Measurements from ENCODE around the gene HSPA12B. TPM values are rescaled to one million over a fixed set of nuclear protein-coding genes. Genes with fewer than 3 reads are reported as not detected.

Gene HSPA12B
- total and polyA plus RNA-seq, 2 of the 13 experiments (the other 11 are each of a cell fraction or from before 2014, with no cell fraction given) = 0.01 TPM; not detected in 1

DNA sequence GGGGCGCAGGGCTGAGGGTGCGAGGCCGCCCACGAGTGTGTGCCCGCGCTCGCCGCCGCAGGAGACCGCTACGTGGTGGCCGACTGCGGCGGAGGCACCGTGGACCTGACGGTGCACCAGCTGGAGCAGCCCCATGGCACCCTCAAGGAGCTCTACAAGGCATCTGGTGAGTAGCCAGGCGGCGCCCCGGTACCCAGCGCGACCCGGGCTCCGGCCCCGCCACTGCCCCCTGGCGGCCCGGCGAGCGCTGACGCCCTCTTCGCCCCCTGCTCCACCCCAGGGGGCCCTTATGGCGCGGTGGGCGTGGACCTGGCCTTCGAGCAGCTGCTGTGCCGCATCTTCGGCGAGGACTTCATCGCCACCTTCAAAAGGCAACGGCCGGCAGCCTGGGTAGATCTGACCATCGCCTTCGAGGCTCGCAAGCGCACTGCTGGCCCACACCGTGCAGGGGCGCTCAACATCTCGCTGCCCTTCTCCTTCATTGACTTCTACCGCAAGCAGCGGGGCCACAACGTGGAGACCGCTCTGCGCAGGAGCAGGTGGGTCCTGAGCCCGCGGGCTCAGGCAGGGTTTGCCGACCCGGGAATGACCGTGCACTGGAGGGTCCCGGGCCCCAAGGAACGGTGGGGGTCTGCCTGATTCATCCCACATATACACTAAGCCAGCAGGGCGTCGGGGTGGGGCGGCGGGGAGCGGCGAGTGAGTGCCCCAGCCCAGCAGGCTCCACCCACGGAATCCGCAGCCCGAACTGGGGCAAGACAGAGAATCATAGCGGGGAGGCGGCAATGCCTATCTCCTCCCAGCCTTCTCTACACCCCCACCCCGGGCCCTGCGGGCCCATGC is 17.4 kb downstream of the HSPA12B start (continued):
- TF ChIP-seq KMT2B (CRISPR knock-in tag; IDR thresholded peaks at IDR 0.05) = no peak
- no peak for TF ChIP-seq EP300 (IDR thresholded peaks at IDR 0.05; ENCODE audit: low read depth in 2 of 2, low read length in 2 of 2)
- no peak for TF ChIP-seq EP300 (CRISPR knock-in tag; IDR thresholded peaks at IDR 0.05; ENCODE audit: borderline replicate concordance)
- TF ChIP-seq RNF2 (conservative IDR thresholded peaks at IDR 0.05; ENCODE audit: low read depth) = peak; percentile 65; the same call in 1 of the 2 replicates
- peak; percentile 95; the same call in 1 of the 2 replicates for TF ChIP-seq AKAP8 (CRISPR knock-in tag; IDR thresholded peaks at IDR 0.05)
- 0 out of 2 replicates have a peak, but pooled peaks have one; percentile 41 for TF ChIP-seq TBP (CRISPR knock-in tag; IDR thresholded peaks at IDR 0.05)
- TF ChIP-seq, protein P1, sequence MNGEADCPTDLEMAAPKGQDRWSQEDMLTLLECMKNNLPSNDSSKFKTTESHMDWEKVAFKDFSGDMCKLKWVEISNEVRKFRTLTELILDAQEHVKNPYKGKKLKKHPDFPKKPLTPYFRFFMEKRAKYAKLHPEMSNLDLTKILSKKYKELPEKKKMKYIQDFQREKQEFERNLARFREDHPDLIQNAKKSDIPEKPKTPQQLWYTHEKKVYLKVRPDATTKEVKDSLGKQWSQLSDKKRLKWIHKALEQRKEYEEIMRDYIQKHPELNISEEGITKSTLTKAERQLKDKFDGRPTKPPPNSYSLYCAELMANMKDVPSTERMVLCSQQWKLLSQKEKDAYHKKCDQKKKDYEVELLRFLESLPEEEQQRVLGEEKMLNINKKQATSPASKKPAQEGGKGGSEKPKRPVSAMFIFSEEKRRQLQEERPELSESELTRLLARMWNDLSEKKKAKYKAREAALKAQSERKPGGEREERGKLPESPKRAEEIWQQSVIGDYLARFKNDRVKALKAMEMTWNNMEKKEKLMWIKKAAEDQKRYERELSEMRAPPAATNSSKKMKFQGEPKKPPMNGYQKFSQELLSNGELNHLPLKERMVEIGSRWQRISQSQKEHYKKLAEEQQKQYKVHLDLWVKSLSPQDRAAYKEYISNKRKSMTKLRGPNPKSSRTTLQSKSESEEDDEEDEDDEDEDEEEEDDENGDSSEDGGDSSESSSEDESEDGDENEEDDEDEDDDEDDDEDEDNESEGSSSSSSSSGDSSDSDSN (CRISPR knock-in tag; IDR thresholded peaks at IDR 0.05) = peak; percentile 34
- TF ChIP-seq, protein P2, sequence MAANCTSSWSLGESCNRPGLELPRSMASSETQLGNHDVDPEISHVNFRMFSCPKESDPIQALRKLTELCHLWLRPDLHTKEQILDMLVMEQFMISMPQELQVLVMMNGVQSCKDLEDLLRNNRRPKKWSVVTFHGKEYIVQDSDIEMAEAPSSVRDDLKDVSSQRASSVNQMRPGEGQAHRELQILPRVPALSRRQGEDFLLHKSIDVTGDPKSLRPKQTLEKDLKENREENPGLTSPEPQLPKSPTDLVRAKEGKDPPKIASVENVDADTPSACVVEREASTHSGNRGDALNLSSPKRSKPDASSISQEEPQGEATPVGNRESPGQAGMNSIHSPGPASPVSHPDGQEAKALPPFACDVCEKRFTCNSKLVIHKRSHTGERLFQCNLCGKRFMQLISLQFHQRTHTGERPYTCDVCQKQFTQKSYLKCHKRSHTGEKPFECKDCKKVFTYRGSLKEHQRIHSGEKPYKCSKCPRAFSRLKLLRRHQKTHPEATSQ (CRISPR knock-in tag; IDR thresholded peaks at IDR 0.05; ENCODE audit: borderline replicate concordance) = no peak
- TF ChIP-seq ZMAT3 (CRISPR knock-in tag; conservative IDR thresholded peaks at IDR 0.05) = no peak
- TF ChIP-seq, protein P3, sequence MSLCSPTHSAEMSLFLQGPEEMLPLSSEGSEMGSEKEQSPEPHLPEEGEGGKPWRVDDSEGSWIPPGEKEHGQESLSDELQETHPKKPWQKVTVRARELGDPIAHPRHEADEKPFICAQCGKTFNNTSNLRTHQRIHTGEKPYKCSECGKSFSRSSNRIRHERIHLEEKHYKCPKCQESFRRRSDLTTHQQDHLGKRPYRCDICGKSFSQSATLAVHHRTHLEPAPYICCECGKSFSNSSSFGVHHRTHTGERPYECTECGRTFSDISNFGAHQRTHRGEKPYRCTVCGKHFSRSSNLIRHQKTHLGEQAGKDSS (CRISPR knock-in tag; IDR thresholded peaks at IDR 0.05; ENCODE audit: borderline replicate concordance, low read depth) = peak; percentile 34; the same call in 1 of the 2 replicates
- TF ChIP-seq, protein P4, sequence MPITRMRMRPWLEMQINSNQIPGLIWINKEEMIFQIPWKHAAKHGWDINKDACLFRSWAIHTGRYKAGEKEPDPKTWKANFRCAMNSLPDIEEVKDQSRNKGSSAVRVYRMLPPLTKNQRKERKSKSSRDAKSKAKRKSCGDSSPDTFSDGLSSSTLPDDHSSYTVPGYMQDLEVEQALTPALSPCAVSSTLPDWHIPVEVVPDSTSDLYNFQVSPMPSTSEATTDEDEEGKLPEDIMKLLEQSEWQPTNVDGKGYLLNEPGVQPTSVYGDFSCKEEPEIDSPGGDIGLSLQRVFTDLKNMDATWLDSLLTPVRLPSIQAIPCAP (CRISPR knock-in tag; IDR thresholded peaks at IDR 0.05; ENCODE audit: low read depth) = no peak
- no peak for TF ChIP-seq ZNF33A (CRISPR knock-in tag; IDR thresholded peaks at IDR 0.05; ENCODE audit: borderline replicate concordance)
- TF ChIP-seq ZNF652 (CRISPR knock-in tag; IDR thresholded peaks at IDR 0.05; ENCODE audit: borderline replicate concordance, low read depth) = no peak
- TF ChIP-seq HNRNPL (IDR thresholded peaks at IDR 0.05; ENCODE audit: low read depth, low read length) = peak; percentile 36; the same call in 1 of the 2 replicates
- no peak for TF ChIP-seq PTBP1 (IDR thresholded peaks at IDR 0.05; ENCODE audit: low read depth, low read length, poor library complexity, severe bottlenecking)
- no peak for TF ChIP-seq ONECUT2 (CRISPR knock-in tag; IDR thresholded peaks at IDR 0.05)
- TF ChIP-seq POLR2AphosphoS2 (IDR thresholded peaks at IDR 0.05; ENCODE audit: low read depth, low read length) = no peak
- TF ChIP-seq, protein P5, sequence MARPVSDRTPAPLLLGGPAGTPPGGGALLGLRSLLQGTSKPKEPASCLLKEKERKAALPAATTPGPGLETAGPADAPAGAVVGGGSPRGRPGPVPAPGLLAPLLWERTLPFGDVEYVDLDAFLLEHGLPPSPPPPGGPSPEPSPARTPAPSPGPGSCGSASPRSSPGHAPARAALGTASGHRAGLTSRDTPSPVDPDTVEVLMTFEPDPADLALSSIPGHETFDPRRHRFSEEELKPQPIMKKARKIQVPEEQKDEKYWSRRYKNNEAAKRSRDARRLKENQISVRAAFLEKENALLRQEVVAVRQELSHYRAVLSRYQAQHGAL (CRISPR knock-in tag; IDR thresholded peaks at IDR 0.05; ENCODE audit: not compliant biosample characterization) = no peak
- TF ChIP-seq, protein P6, sequence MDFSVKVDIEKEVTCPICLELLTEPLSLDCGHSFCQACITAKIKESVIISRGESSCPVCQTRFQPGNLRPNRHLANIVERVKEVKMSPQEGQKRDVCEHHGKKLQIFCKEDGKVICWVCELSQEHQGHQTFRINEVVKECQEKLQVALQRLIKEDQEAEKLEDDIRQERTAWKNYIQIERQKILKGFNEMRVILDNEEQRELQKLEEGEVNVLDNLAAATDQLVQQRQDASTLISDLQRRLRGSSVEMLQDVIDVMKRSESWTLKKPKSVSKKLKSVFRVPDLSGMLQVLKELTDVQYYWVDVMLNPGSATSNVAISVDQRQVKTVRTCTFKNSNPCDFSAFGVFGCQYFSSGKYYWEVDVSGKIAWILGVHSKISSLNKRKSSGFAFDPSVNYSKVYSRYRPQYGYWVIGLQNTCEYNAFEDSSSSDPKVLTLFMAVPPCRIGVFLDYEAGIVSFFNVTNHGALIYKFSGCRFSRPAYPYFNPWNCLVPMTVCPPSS (IDR thresholded peaks at IDR 0.05) = no peak
- TF ChIP-seq GTF3A (CRISPR knock-in tag; conservative IDR thresholded peaks at IDR 0.05) = no peak
- no peak for TF ChIP-seq ZNF207 (IDR thresholded peaks at IDR 0.05; ENCODE audit: borderline replicate concordance)
- peak; percentile 32; the same call in 1 of the 2 replicates for TF ChIP-seq MEF2D (CRISPR knock-in tag; IDR thresholded peaks at IDR 0.05)

Measured in HepG2 (cell line).